ENCODE measurements around the gene LRRC59.
"Not testable (repeated sequence)": the region's sequence is repeated elsewhere in the genome, so short reads cannot be mapped to it uniquely, and the experiment has no call there.

Gene LRRC59

GRCh38 chr17:50339381-50339780 is 57.9 kb downstream of the LRRC59 start:
- H3K36me3 ChIP-seq (ENCODE audit: control insufficient read depth, insufficient read depth, low read length): no peaks in the 10 kb centered on the region
- no peak overlapping the region for H3K9ac ChIP-seq (ENCODE audit: low read depth, low read length)
- peaks cover 1% of the 10 kb centered on the region; the same call in 1 of the 2 replicates for H3K27me3 ChIP-seq (ENCODE audit: control insufficient read depth, insufficient read depth, low read length)
- 0 out of 2 replicates have a peak, but pooled peaks cover 5% of the 10 kb centered on the region for H3K9me3 ChIP-seq (ENCODE audit: control insufficient read depth, insufficient read depth, low read length)
- no peaks in the 10 kb centered on the region for H3K4me1 ChIP-seq (ENCODE audit: control insufficient read depth, insufficient read depth, low read length)
- H3K27ac ChIP-seq (ENCODE audit: low read depth, low read length): no peak overlapping the region
- H3K4me3 ChIP-seq (ENCODE audit: low read depth, low read length): no peak overlapping the region

- H3K9ac ChIP-seq (ENCODE audit: low read depth, low read length): no peak overlapping the region
- H3K36me3 ChIP-seq (ENCODE audit: control insufficient read depth, insufficient read depth, low read length): no peaks in the 10 kb centered on the region
- H3K4me1 ChIP-seq (ENCODE audit: control insufficient read depth, insufficient read depth, low read length): no peaks in the 10 kb centered on the region
- H3K27ac ChIP-seq (ENCODE audit: low read depth, low read length): no peak overlapping the region
- 0 out of 2 replicates have a peak, but pooled peaks cover 5% of the 10 kb centered on the region for H3K9me3 ChIP-seq (ENCODE audit: control insufficient read depth, insufficient read depth, low read length)
- no peak overlapping the region for H3K4me3 ChIP-seq (ENCODE audit: low read depth, low read length)
- no peaks in the 10 kb centered on the region for H3K27me3 ChIP-seq (ENCODE audit: control insufficient read depth, insufficient read depth, low read length)
Observed at GRCh38 chr17:50338645-50339044, 58.7 kb downstream of the LRRC59 start.

- Histone ChIP-seq H3K9me3 (ENCODE audit: control insufficient read depth, insufficient read depth, low read length) (0 out of 2 replicates have a peak, but pooled peaks cover 5% of the 10 kb centered on the region), H3K36me3 (ENCODE audit: control insufficient read depth, insufficient read depth, low read length) (no peaks in the 10 kb centered on the region), H3K27ac (ENCODE audit: low read depth, low read length) (no peak overlapping the region), H3K27me3 (ENCODE audit: control insufficient read depth, insufficient read depth, low read length) (no peaks in the 10 kb centered on the region), H3K4me3 (ENCODE audit: low read depth, low read length) (no peak overlapping the region), H3K4me1 (ENCODE audit: control insufficient read depth, insufficient read depth, low read length) (no peaks in the 10 kb centered on the region), H3K9ac (ENCODE audit: low read depth, low read length) (no peak overlapping the region)
Observed at GRCh38 chr17:50337956-50338355, 59.4 kb downstream of the LRRC59 start.

GRCh38 chr17:50333291-50334057 is 63.8 kb downstream of the LRRC59 start:
- H3K36me3 ChIP-seq (ENCODE audit: control insufficient read depth, insufficient read depth, low read length); H3K9me3 ChIP-seq (ENCODE audit: control insufficient read depth, insufficient read depth, low read length); H3K27me3 ChIP-seq (ENCODE audit: control insufficient read depth, insufficient read depth, low read length); H3K4me1 ChIP-seq (ENCODE audit: control insufficient read depth, insufficient read depth, low read length); H3K9ac ChIP-seq (ENCODE audit: low read depth, low read length); H3K27ac ChIP-seq (ENCODE audit: low read depth, low read length); H3K4me3 ChIP-seq (ENCODE audit: low read depth, low read length): not testable (repeated sequence)

GRCh38 chr17:50332196-50332595 is 65.1 kb downstream of the LRRC59 start:
- Histone ChIP-seq H3K9me3 (ENCODE audit: control insufficient read depth, insufficient read depth, low read length) (no peaks in the 10 kb centered on the region), H3K4me1 (ENCODE audit: control insufficient read depth, insufficient read depth, low read length) (no peaks in the 10 kb centered on the region), H3K4me3 (ENCODE audit: low read depth, low read length) (no peak overlapping the region), H3K36me3 (ENCODE audit: control insufficient read depth, insufficient read depth, low read length) (no peaks in the 10 kb centered on the region), H3K27me3 (ENCODE audit: control insufficient read depth, insufficient read depth, low read length) (no peaks in the 10 kb centered on the region), H3K27ac (ENCODE audit: low read depth, low read length) (no peak overlapping the region), H3K9ac (ENCODE audit: low read depth, low read length) (no peak overlapping the region)

Data from HUES48 (cell line).